GM18858 (cell line): ENCODE data around the gene DUSP8.
"Not testable (repeated sequence)": the region's sequence is repeated elsewhere in the genome, so short reads cannot be mapped to it uniquely, and the experiment has no call there.

Source experiments
- ATAC-seq: cut with Tn5 transposase; IDR thresholded peaks from one replicate; pipeline ENCODE4 v1.9.1; 2021; ENCODE audit not compliant: unreplicated experiment

DUSP8 gene

GRCh38 chr11:1516273-1517067 is 55.6 kb downstream of the DUSP8 start:
- ATAC-seq: no peak

- no peak for ATAC-seq
Measured at GRCh38 chr11:1515082-1516060, 56.7 kb downstream of the DUSP8 start.

- no peak for ATAC-seq
Measured at GRCh38 chr11:1514336-1515061, 57.6 kb downstream of the DUSP8 start.

- no peak for ATAC-seq
Measured at GRCh38 chr11:1513326-1514296, 58.5 kb downstream of the DUSP8 start.

GRCh38 chr11:1512531-1513258 is 59.4 kb downstream of the DUSP8 start:
- not testable (repeated sequence) for ATAC-seq

- no peak for ATAC-seq
Measured at GRCh38 chr11:1511937-1512496, 60.1 kb downstream of the DUSP8 start.

- ATAC-seq: no peak
Measured at GRCh38 chr11:1510928-1511327, 61.1 kb downstream of the DUSP8 start.

GRCh38 chr11:1510351-1510750 is 61.7 kb downstream of the DUSP8 start:
- not testable (repeated sequence) for ATAC-seq

- no peak for ATAC-seq
Measured at GRCh38 chr11:1509626-1510255, 62.3 kb downstream of the DUSP8 start.

- no peak for ATAC-seq
Measured at GRCh38 chr11:1508986-1509385, 63.1 kb downstream of the DUSP8 start.

GRCh38 chr11:1508491-1508891 is 63.6 kb downstream of the DUSP8 start:
- no peak for ATAC-seq

- no peak for ATAC-seq
Measured at GRCh38 chr11:1507381-1508140, 64.5 kb downstream of the DUSP8 start.

- ATAC-seq: no peak
Measured at GRCh38 chr11:1506981-1507380, 65.1 kb downstream of the DUSP8 start.

GRCh38 chr11:1505480-1505879 is 66.6 kb downstream of the DUSP8 start:
- ATAC-seq: no peak

- no peak for ATAC-seq
Measured at GRCh38 chr11:1504581-1505290, 67.3 kb downstream of the DUSP8 start.

GRCh38 chr11:1504138-1504537 is 67.9 kb downstream of the DUSP8 start:
- no peak for ATAC-seq
